ENCODE data around the gene SERAC1.

Gene SERAC1

DNA sequence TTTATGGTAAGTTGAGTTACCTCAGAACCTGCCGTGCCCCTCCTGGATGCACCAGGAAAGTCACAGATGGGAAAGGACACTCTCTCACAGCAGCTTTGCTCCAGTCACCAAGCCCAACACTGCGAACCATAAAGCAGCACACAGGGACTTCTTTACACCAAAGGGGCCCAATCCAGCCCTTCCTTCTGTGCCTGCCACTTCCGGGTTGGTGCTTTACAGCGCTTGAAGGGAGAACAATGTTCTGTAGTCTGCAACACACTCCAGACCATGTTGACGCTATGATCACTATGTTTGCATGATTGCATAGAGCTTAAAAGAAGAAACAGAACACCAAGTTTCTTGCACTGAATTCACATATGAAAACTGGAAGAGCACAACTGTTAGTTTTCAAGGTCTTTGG lies 57.1 kb downstream of the SERAC1 start:
- no peak for TF ChIP-seq SIN3A (IDR thresholded peaks at IDR 0.05; ENCODE audit: borderline replicate concordance, insufficient read depth, low read length)
- TF ChIP-seq REST (IDR thresholded peaks at IDR 0.05; ENCODE audit: insufficient read depth in 1 of 2, low read depth in 2 of 2, low read length in 2 of 2): no peak
- no peak for TF ChIP-seq TAF1 (IDR thresholded peaks at IDR 0.05; ENCODE audit: borderline replicate concordance, insufficient read depth, low read length)
- TF ChIP-seq POLR2AphosphoS5 (IDR thresholded peaks at IDR 0.05; ENCODE audit: low read depth, low read length): no peak
- TF ChIP-seq FOXP2 (optimal IDR thresholded peaks at IDR 0.05; ENCODE audit: borderline replicate concordance, extremely low read depth, extremely low read length, insufficient read depth): no peak

GRCh38 chr6:158109748-158110147 lies 58.3 kb downstream of the SERAC1 start:
- no peak for TF ChIP-seq FOXP2 (optimal IDR thresholded peaks at IDR 0.05; ENCODE audit: borderline replicate concordance, extremely low read depth, extremely low read length, insufficient read depth)
- no peak for TF ChIP-seq POLR2AphosphoS5 (IDR thresholded peaks at IDR 0.05; ENCODE audit: low read depth, low read length)
- no peak for TF ChIP-seq REST (IDR thresholded peaks at IDR 0.05; ENCODE audit: insufficient read depth in 1 of 2, low read depth in 2 of 2, low read length in 2 of 2)
- TF ChIP-seq SIN3A (IDR thresholded peaks at IDR 0.05; ENCODE audit: borderline replicate concordance, insufficient read depth, low read length): no peak
- TF ChIP-seq TAF1 (IDR thresholded peaks at IDR 0.05; ENCODE audit: borderline replicate concordance, insufficient read depth, low read length): no peak

DNA sequence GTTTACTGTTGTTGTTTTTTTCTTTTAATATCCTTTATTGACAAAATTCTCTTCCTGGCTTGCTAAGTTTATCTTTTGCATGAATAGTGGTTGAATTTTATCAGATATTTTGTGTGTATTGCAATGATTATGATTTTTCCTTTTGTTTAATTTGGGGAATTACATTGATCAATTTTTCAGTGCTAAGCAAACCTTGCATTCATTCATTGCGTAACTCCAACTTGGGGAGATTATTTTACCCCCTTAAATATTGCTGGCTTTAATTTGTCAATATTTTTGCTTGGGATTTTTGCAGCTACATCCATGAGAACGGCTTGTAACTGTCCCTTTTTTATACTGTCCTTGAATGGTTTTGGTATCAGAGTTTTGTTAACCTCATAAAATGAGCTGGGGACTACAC lies 63.4 kb downstream of the SERAC1 start:
- no peak for TF ChIP-seq FOXP2 (optimal IDR thresholded peaks at IDR 0.05; ENCODE audit: borderline replicate concordance, extremely low read depth, extremely low read length, insufficient read depth)

DNA sequence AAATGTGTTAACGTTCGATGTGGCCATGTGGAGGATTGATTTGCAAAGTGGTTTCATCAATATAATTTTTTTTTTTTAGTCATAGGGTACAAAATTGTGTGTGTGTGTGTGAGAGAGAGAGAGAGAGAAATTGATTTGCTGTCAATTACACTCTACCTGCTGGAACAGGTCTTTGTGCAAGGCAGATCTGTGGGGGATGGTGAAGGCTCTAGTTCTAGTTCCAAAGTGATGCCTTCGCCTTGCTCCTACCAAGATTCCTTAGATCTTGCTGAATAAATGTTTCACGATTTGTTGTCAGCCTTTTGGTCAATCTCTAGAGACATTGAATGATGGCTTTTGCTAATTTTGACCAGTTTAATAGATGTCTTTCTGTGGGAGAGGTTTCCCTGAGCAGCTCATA lies 64.8 kb downstream of the SERAC1 start:
- TF ChIP-seq FOXP2 (optimal IDR thresholded peaks at IDR 0.05; ENCODE audit: borderline replicate concordance, extremely low read depth, extremely low read length, insufficient read depth) (no peak), REST (IDR thresholded peaks at IDR 0.05; ENCODE audit: insufficient read depth in 1 of 2, low read depth in 2 of 2, low read length in 2 of 2) (no peak), SIN3A (IDR thresholded peaks at IDR 0.05; ENCODE audit: borderline replicate concordance, insufficient read depth, low read length) (no peak), TAF1 (IDR thresholded peaks at IDR 0.05; ENCODE audit: borderline replicate concordance, insufficient read depth, low read length) (no peak), POLR2AphosphoS5 (IDR thresholded peaks at IDR 0.05; ENCODE audit: low read depth, low read length) (no peak)

DNA sequence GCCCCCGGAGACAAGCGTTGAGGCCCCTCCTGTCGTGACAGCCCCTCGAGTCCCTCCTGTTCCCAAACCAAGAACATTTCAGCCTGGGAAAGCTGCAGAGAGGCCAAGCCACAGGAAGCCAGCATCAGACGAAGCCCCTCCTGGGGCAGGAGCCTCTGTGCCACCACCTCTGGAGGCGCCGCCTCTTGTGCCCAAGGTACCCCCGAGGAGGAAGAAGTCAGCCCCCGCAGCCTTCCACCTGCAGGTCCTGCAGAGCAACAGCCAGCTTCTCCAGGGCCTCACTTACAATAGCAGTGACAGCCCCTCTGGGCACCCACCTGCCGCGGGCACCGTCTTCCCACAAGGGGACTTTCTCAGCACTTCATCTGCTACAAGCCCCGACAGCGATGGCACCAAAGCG lies 72.4 kb downstream of the SERAC1 start:
- no peak for TF ChIP-seq REST (IDR thresholded peaks at IDR 0.05; ENCODE audit: insufficient read depth in 1 of 2, low read depth in 2 of 2, low read length in 2 of 2)
- no peak for TF ChIP-seq POLR2AphosphoS5 (IDR thresholded peaks at IDR 0.05; ENCODE audit: low read depth, low read length)

Data from PFSK-1 (cell line).